GM18502 (cell line): ENCODE measurements around the gene UPK3BL2.
"Not testable (repeated sequence)": the region's sequence is repeated elsewhere in the genome, so short reads cannot be mapped to it uniquely, and the experiment has no call there.

ENCODE experiments used
- ATAC-seq: cut with Tn5 transposase; IDR thresholded peaks from one replicate; pipeline ENCODE4 v1.9.1; 2021; ENCODE audit warnings: mild to moderate bottlenecking; ENCODE audit not compliant: unreplicated experiment, poor library complexity

UPK3BL2 gene

GRCh38 chr7:102543596-102543995 lies at the start of gene UPK3BL2:
TSS of gene UPK3BL2 (minus strand) at chr7:102543696. CDS start at chr7:102543636, 60 bp downstream.
- ATAC-seq = not testable (repeated sequence)

- peak; percentile 55 for ATAC-seq
Measured at GRCh38 chr7:102592477-102593019, 49.1 kb upstream of the UPK3BL2 start.

- peak; percentile 64 for ATAC-seq
Measured at GRCh38 chr7:102589857-102590256, 46.4 kb upstream of the UPK3BL2 start.

- ATAC-seq = not testable (repeated sequence)
Measured at GRCh38 chr7:102583495-102583894, 40.0 kb upstream of the UPK3BL2 start.

- not testable (repeated sequence) for ATAC-seq
Measured at GRCh38 chr7:102581722-102582121, 38.2 kb upstream of the UPK3BL2 start.

GRCh38 chr7:102578486-102578885 lies 35.0 kb upstream of the UPK3BL2 start:
- ATAC-seq = not testable (repeated sequence)

GRCh38 chr7:102577315-102578240 lies 34.1 kb upstream of the UPK3BL2 start:
- not testable (repeated sequence) for ATAC-seq

- not testable (repeated sequence) for ATAC-seq
Measured at GRCh38 chr7:102576363-102576762, 32.9 kb upstream of the UPK3BL2 start.

GRCh38 chr7:102574607-102575006 lies 31.1 kb upstream of the UPK3BL2 start:
- not testable (repeated sequence) for ATAC-seq

GRCh38 chr7:102572261-102573239 lies 29.1 kb upstream of the UPK3BL2 start, which contains the start of gene POLR2J3:
TSS of gene POLR2J3 (minus strand) at chr7:102572583. CDS start at chr7:102572521, 62 bp downstream.
- peak; percentile 96 for ATAC-seq

- not testable (repeated sequence) for ATAC-seq
Measured at GRCh38 chr7:102568620-102569019, 25.1 kb upstream of the UPK3BL2 start.

- ATAC-seq = not testable (repeated sequence)
Measured at GRCh38 chr7:102550808-102551422, 7.4 kb upstream of the UPK3BL2 start, which contains the start of gene SPDYE2. TSS of gene SPDYE2 (plus strand) at chr7:102551226. CDS start at chr7:102553256, 2,030 bp downstream.

- peak; percentile 86 for ATAC-seq
Measured at GRCh38 chr7:102546353-102546752, 2.9 kb upstream of the UPK3BL2 start.

- ATAC-seq = not testable (repeated sequence)
Measured at GRCh38 chr7:102545288-102545687, 1.8 kb upstream of the UPK3BL2 start.

- ATAC-seq = not testable (repeated sequence)
Measured at GRCh38 chr7:102544372-102544771, 876 bp upstream of the UPK3BL2 start.

- ATAC-seq = not testable (repeated sequence)
Measured at GRCh38 chr7:102542771-102543170, 725 bp downstream of the UPK3BL2 start.

GRCh38 chr7:102542083-102542482 lies 1.4 kb downstream of the UPK3BL2 start:
- ATAC-seq = not testable (repeated sequence)

GRCh38 chr7:102540604-102541003 lies 2.9 kb downstream of the UPK3BL2 start:
- not testable (repeated sequence) for ATAC-seq

- ATAC-seq = not testable (repeated sequence)
Measured at GRCh38 chr7:102535062-102535615, 8.4 kb downstream of the UPK3BL2 start.
